GM15510 (cell line): Measurements from ENCODE around the gene AMPD3.

Experiments
- POLR2A ChIP-seq: IDR thresholded peaks from 3 replicates; pipeline ENCODE4 v1.6.1; 2011; ENCODE audit warnings: borderline replicate concordance; ENCODE audit not compliant: insufficient read length; ENCODE audit errors: extremely low read depth

The AMPD3 gene

GRCh38 chr11:10514709-10515108, 59.6 kb downstream of the AMPD3 start:
- TF ChIP-seq POLR2A: no peak

DNA sequence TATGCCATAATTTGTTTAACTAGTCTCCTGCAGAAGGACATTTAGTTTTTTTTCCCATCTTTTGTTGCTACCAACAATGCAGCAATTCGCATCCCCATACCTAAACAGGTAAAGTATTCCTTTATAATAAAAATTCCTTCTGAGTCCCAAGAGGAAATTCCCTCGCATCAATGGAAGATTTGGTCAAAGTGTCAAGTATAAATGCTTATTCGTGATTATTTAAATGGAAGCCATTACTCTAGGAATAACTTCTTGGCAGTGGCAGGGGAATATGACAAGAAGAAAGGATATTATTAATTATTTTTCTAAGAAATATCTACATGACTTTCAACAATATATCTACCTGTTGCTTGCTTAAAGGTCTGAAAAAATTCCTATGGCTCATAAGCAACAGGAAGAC, 60.4 kb downstream of the AMPD3 start:
- TF ChIP-seq POLR2A: no peak

DNA sequence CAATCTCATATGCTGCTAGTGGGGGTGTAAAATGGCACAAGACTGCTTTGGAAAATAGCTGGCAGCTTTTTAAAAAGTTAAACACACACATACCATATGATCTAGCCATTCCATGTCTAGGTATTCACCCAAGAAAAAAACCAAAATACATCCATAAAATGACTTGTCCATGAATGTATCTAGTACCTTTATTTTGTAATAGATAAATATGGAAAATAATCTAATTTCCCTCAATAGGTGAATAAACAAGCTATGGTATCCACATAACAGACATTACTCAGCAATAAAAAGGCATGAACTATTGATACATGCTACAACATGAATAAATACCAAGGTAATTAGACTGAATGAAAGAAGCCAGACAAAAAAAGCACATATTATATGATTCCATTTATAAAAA, 63.1 kb downstream of the AMPD3 start:
- TF ChIP-seq POLR2A: no peak

GRCh38 chr11:10518891-10519290, 63.8 kb downstream of the AMPD3 start:
- TF ChIP-seq POLR2A: no peak

DNA sequence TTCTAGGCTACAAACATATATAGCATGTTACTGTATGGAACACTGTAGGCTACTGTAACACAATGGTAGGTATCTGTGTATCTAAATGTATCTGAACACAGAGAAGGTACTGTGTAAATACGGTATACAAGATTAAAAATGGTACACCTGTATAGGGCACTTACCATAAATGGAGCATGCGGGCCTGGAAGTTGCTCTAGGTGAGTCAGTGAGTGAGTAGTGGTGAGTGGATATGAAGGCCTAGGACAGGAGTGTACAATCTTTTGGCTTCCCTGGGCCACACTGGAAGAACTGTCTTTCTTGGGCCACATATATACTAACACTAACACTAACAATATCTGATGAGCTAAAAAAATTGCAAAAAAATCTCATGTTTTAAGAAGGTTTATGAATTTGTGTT, 64.6 kb downstream of the AMPD3 start:
- no peak for TF ChIP-seq POLR2A

DNA sequence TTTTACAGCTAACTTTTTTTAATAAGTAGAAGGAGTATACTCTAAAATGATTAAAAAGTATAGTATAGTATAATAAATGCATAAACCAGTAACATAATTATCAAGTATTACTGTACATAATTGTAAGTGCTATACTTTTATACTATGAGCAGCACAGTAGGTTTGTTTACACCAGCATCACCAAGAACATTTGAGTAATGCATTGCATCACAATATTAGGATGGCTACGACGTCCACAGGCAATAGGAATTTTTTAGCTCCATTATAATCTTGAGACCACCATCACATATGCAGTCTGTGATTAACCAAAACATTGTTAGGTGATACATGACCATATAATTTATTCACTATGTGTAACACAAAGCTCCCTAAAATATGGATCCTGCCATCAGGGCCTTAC, 65.5 kb downstream of the AMPD3 start:
- no peak for TF ChIP-seq POLR2A

GRCh38 chr11:10522276-10522675, 67.2 kb downstream of the AMPD3 start:
- TF ChIP-seq POLR2A: no peak

GRCh38 chr11:10522921-10523320, 67.9 kb downstream of the AMPD3 start:
- no peak for TF ChIP-seq POLR2A

DNA sequence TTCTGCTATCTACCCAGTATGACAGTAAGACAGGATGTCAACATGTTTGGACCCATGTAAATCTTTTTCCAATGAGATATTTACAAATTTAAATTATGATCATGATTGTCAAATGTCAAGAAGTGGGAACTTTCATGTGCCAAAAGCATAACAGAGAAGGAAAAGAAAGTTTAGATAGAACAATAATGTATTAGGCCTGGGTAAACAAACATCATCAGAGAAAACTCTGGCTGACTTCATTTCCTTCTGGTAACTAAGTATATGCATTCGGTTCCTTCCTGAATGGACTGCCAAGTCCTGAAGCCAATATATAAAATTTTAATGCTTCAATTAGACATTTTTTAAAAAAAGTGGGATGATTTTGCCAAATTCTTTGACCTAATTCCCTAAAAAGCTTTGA, 69.4 kb downstream of the AMPD3 start:
- TF ChIP-seq POLR2A: no peak

DNA sequence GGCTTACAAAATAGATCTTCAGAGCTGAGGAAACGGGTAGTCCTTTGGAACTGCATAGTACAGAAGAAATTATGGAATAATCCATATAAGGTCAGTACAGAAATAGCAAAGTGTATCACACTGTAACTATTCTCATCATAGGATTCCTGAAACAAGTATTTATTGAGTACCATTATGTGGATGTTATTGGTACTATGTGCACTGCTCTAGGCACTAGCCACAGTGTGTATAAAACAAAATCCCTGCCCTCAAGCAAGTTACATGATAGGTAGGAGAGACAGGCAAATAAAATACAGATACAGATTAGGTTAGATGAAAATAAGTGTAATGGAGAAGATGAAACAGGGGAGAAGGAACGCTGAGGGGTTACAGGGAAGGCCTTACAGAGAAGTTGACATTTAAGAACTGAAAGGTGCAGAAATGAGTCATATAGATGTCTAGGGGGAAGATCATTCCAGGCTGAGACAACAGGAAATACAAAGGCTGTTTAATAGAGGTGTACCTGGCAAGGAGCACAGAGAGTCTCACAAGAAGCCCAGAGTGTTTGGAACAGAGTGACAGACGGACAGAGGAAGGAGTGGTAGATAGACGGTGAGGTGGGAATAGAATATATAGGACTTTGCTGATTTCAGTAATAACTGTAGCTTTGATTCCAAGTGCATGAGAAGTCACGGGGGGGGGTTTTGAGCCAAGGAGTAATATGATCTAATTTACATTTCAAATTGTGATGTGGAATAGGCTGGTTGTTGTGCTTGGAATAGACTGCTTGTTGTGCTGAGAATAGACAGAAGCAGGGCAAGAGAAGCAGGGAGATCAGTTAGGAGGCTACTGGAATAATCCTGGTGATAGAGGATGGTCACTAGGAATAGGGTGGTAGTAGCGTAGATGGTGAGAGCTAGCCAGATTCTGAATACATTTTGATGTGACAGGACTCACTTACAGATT, 72.2 kb downstream of the AMPD3 start:
- TF ChIP-seq POLR2A: no peak

- TF ChIP-seq POLR2A: no peak
These were observed 73.1 kb downstream of the AMPD3 start for GRCh38 chr11:10528121-10528520.

- TF ChIP-seq POLR2A: no peak
These were observed 74.2 kb downstream of the AMPD3 start for GRCh38 chr11:10529279-10529678.

- TF ChIP-seq POLR2A: no peak
These were observed 77.5 kb downstream of the AMPD3 start for GRCh38 chr11:10532526-10532925.

DNA sequence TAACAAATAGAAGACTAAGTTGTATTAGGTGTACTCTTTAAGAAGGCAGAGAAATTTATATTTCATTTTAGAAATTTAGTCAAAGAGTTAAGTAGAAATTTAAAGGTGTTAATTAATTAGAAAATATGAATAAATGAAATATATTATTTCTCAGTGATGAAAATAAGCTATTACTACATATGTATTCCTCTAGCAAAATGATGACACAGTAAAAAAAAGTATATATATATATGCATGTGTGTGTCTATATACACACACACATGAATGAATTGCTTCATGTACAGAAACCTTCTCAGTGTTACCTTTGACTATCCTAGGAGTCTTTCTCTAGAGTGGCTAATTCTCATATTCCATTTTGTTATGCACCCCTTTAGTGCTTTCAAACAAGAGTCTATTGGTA, 78.3 kb downstream of the AMPD3 start:
- no peak for TF ChIP-seq POLR2A

DNA sequence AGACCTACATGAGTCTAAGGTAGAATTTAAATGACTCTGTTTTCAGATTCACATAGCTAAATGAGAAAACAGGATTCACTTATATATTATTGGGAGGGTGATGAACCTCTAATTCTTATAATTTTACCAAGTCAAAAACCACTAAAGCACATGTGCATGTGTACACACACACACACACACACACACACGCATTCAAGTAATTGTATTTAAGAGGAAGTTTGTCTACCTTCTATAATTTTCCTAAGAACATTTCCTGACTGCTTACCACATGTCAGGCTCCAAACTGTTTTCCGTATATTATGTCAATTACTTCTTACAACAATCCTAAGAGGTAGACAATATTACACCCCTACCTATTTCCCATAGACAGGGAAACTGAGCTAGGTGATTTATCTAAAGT, 79.3 kb downstream of the AMPD3 start:
- no peak for TF ChIP-seq POLR2A

GRCh38 chr11:10537600-10537999, 82.5 kb downstream of the AMPD3 start:
- no peak for TF ChIP-seq POLR2A
